HG02763 (cell line): Measurements from ENCODE around the gene SIX5.
"Not testable (repeated sequence)": the region's sequence is repeated elsewhere in the genome, so short reads cannot be mapped to it uniquely, and the experiment has no call there.

Source experiments
- ATAC-seq: cut with Tn5 transposase; IDR thresholded peaks from one replicate; pipeline ENCODE4 v1.9.1; 2021; ENCODE audit warnings: mild to moderate bottlenecking, moderate library complexity; ENCODE audit not compliant: unreplicated experiment

SIX5 gene

GRCh38 chr19:45768984-45769782 lies at the start of gene SIX5:
Gene SIX5, minus strand, starts transcription at chr19:45769252. Its CDS starts 408 bp downstream, at chr19:45768844.
- ATAC-seq, result peak; percentile 61

DNA sequence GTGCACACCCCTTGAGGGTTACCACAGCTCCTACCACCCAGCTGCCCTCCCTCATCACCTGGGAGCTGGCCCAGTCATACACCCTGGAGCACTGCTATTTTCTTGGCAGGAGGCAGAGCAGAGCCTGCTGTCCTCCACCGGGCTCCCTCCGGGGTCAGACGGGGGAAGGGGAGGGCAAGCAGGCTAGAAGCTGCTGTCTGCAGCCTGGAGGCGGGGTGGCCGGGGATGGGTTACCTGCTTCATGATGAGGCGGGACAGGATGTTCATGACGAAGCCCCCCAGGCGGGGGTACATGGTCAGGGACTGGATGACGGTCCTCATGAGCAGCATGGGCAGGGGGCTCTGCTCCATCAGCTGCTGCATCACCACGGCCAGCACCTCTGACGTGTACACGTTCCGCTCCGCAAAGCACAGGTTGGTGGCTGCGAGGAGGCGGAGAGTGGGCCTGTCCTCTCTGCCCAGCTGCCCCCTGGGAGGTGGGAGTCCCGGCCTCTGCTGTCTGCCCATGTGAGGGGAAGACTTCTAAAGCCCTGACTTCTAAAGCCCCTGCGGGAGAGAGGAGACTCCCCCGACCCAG lies 48.8 kb upstream of the SIX5 start:
- no peak for ATAC-seq

GRCh38 chr19:45817010-45817724 lies 48.1 kb upstream of the SIX5 start:
- no peak for ATAC-seq

DNA sequence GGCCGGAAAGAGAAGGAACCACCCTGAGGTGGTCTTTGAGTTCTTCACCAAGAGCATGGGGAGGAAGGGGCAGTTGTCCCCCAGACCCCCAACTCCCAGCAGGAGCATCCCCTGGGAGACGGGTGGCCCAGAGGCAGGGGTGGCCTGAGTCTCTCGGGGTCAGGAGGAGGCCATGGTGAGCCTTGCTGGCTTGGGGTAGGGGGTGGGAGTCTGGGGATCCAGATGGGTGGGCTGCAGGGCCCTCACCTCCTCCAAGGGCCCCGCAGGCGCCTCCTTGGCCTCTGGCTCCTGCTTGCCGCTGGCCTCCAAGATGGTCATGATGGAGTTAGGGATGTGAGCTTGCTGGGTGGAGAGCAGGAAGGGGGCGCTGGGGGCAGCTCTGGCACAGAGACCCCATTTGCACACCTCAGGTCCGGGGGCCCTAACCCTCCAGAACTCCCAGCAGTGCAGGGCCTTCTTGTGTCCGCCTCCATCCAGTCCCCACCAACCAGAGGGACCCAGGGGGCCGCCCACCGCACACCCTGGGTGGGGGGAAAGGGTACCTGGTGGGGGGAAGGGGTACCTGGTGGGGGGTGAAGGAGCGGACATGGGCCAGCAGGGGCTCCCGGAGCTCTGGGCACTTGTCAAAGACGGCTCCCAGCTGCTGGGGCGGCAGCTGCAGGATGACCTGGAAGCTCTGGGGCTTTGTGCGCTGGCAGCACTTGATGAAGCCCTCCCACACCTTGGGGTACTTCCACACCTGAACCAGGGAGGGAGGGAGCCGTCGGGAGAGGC lies 47.4 kb upstream of the SIX5 start:
- ATAC-seq, result no peak

GRCh38 chr19:45815481-45816216 lies 46.6 kb upstream of the SIX5 start:
- ATAC-seq, result no peak

GRCh38 chr19:45814851-45815480 lies 45.9 kb upstream of the SIX5 start, which contains the start of gene RSPH6A:
Gene RSPH6A, minus strand, starts transcription at chr19:45815308. Its CDS starts 132 bp downstream, at chr19:45815176.
- no peak for ATAC-seq

GRCh38 chr19:45814166-45814780 lies 45.2 kb upstream of the SIX5 start:
- ATAC-seq, result no peak

DNA sequence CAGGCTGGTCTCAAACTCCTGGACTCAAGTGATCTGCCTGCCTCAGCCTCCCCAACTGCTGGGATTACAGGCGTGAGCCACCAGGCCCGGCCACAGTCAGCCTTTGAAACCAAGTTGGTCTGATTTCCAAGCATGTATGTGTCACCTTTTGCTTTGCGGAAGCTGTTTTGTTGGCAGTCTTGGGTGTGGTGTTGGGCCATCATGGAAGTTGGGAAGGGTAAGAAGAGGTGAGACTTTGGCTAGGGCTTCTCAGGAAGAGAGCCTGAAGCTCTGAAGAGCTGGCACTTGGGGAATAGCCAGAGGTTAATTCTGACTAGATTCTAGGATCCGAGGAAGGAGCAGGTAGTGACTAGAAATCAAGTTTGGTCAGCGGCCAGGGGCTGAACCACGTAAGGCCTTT lies 43.2 kb upstream of the SIX5 start:
- ATAC-seq, result no peak

DNA sequence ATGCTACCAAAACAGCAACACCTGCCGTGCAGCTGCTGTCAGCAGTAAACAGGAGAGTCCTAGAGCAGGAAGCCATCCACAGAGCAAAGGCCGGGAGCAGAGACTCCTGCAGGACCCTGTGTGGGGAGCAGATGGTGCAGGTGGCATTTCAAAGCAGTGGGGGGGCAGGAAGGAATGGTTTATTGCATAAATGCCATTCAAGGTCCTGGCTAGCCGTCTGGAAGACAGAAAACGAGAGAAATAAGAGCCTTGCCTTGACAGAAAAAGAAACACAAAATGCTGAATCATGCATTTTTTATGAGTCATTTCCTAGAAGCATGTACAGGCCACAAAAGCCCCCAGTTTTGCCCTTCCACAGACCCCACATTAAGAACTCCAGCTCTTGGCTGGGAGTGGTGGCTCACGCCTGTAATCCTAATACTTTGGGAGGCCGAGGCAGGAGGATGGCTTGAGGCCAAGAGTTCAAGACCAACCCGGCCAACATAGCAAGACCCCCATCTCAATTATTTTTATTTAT lies 40.6 kb upstream of the SIX5 start:
- no peak for ATAC-seq

- no peak for ATAC-seq
These were observed 36.7 kb upstream of the SIX5 start for GRCh38 chr19:45805719-45806118.

- ATAC-seq, result no peak
These were observed 35.8 kb upstream of the SIX5 start for GRCh38 chr19:45804959-45805230.

DNA sequence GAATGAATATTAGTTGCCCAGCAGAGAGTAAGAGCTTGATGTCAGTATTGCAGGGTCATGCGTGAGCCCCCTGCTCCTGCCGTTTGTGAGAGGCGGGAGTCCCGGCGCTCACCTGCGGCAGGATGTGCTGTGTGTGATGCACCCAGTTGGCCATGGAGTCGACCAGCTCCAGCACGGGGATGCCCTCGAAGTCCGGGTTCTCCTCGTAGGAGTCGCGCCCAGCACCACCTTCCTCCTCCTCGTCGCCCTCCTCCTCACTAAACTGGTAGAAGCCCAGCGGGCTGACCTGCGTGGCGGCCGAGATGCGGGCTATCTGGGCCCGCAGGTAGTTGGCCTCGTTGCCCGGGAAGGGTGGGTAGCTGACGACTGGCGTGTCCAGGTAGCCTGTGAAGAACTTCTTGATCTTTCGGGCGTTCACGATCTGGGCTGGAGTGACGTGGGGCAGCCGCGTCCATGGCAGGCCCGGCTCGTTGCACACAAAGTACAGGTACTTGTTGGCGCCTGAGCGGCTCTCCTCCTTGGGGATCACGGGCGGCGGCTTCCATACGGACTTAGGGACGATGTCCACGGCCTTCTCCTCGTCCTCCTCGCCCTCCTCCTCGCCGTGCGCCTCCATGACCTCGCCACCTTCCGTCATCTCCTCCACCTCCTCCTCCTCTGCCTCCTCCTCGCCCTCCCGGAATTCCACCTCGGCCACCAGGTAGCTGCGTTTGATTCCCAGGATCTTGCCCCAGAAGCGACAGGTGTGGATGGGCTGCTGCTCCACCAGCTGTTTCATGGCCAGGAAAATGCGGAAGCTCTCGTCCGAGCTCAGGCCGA lies 35.3 kb upstream of the SIX5 start:
- ATAC-seq, result no peak

DNA sequence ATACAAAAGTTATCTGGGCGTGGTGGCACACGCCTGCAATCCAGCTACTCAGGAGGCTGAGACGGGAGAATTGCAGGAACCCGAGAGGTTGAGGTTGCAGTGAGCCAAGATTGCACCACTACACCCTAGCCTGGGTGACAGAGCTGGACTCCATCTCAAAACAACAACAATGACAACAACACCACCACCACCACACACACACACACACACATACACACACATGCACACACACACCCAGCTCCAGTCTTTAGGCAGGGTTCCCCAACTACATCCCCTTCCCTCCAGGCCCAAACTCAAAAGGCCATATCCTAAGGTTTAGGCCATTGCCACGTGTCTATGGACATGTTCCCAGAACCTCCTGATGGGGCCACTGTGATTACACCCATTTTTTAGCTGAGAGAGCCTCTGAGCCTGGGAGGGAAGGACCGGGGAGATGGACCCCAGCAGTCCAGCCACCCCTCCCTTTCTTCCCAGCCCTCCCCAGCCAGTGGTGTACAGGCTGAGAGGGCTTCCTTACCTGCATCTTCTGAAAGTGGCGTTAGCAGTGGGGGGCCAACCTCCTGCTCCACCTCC lies 32.6 kb upstream of the SIX5 start:
- no peak for ATAC-seq

DNA sequence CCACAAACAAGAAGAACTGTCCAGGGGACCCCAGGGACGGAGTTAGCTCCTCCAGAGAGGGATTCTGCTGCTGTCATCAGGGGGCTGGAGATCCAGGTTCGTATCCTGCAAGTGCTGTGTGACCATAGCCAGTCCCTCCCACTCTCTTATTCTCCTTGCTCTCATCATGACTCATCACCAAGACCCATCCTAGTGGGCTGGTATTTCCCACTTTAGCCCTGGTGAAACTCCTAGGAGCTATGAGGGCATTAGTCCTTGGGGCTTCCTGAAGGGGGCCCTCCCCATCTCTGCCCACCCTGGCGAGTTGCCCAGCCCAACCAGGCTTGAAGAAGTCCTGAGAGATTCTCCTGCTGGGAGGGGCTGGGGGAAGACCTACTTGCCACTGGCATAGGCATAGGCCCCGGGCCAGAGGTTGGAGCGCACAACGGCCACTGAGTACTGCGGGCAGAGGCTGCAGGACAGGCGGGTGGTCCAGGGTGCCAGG lies 31.1 kb upstream of the SIX5 start:
- ATAC-seq, result no peak

DNA sequence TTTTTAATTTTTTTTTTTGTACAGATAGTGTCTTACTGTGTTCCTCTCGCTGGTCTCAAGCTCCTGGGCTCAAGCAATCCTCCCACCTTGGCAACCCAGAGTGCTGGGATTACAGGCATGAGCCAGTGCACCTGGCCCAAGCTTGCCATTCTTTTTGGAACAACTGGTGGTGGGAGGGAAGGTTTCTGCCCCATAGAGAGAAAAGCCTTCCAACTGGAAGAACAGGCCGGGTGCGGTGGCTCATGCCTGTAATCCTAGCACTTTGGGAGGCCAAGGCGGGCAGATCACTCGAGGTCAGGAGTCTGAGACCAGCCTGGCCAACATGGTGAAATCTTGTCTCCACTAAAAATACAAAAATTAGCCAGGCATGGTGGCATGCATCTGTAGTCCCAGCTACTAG lies 30.5 kb upstream of the SIX5 start:
- not testable (repeated sequence) for ATAC-seq

DNA sequence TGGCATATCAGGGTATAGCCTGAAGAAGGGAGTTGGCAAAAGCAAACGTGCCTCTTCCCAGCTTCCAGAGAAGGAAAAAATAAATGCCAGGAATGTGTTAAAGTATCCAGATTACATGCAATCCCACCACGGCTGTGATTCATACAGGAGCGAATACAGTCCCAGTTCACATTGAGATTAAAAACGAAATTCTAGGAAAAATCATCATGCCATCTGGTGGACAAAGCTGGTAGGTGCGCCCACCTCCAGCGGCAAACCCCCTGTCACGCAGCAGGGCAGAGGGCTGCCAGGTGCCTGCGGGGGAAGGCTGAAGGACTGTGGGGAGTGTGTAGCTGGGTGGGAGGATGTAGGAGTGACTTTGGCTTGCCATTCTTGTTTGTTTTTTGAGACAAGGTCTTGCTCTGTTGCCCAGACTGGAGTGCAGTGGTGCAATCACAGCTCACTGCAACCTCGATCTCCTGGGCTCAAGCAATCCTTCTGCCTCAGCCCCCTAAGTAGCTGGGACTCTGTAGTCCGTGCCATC lies 30.0 kb upstream of the SIX5 start:
- no peak for ATAC-seq

- no peak for ATAC-seq
These were observed 25.6 kb upstream of the SIX5 start for GRCh38 chr19:45794627-45795026.

GRCh38 chr19:45793876-45794275 lies 24.8 kb upstream of the SIX5 start:
- no peak for ATAC-seq
